GM19395 (cell line): ENCODE data around the gene SHC3.

Experiments
- ATAC-seq: cut with Tn5 transposase; IDR thresholded peaks from one replicate; pipeline ENCODE4 v1.9.1; 2021; ENCODE audit warnings: mild to moderate bottlenecking, moderate library complexity; ENCODE audit not compliant: unreplicated experiment

SHC3 gene

DNA sequence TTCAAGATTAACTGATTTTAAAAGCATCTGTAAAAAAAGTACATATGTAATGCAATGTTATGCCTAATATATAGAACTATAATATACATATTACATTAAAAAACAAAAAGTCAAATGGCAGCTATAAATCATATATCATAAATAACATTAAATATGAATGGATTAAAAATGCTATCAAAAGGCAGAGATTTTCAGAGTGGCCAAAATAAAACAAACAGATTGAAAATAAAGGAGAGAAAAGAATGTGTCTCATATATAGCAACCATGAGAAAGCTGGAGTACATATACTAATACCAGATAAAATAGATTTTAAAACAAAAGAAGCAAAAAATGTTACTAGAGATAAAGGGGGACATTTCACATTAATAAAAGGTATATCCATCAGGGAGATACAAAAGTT, 148.8 kb downstream of the SHC3 start:
- no peak for ATAC-seq

DNA sequence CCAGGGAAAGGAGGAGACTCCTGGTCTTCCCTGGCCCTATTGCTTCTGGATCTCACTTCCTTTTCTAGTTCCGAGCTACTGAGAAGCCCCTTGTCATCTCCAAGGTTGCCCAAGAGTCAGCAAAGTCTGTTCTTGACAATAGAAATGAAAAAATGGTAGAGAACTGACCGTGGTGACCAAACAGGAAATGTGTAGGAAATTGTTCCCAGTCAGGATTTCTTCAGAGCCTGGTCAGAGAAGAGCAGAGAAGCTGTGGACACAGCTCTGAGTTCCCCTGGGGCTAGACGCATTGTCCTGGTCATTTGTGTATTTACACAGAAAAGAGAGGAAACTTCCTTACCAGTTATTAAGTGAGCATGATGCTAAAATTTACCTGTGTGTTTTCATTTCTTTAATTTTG, 151.7 kb downstream of the SHC3 start:
- no peak for ATAC-seq

DNA sequence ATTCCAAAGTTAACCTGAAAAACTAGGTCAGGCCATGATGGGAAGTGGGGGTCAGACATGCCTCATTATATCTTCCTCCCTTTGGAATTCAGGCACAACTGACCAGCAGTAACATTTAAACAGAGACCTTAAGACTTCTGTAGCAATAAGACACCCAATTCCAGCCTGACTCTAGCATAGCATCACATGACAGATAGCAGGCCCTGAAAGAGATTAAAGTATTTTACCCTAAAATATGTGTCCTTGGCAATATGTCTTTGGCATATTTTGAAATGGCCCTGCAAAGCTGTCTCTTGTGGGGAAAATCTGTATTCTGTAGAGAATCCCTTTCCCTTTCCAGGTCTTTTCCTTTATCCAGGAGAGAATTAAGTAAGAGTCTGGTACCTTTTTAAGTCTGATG, 153.1 kb downstream of the SHC3 start:
- no peak for ATAC-seq

DNA sequence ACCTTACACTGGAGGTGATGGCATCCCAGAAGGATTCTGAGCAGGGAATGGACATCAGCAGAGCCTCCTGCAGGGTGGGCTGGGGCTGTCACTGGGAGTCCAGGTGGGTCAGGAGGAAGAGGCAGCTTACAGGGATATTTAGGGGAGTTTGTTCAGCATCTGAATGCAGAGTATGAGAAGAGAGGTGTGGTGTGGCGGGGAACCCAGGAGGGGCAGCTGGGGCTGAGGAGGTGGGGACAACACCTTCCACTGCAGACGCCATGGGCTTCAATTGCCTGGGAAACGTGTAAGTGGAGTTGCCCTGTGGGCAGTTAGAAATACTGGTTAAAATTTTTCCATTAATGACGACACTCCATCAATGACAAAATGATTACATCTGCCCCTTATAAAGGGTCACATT, 153.9 kb downstream of the SHC3 start:
- ATAC-seq: no peak

DNA sequence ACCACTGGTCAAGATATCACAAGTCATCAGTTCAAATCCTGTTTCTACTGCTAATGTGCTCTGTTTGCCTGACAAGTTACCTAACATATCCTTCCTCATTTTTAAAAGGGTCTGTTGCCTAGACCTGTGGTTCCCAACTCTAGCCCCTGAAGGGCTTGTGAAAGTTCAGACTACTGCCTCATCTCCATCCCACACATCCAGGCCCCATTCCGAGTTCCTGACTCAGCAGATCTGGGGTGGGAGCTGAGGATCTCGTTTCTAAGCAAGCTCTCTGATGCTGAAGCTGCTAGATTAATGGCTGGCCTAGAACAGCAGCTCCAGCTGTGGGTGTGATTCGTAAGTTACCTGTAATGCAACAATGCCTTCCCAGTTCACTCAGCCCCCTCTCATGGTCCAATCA, 154.9 kb downstream of the SHC3 start:
- no peak for ATAC-seq

DNA sequence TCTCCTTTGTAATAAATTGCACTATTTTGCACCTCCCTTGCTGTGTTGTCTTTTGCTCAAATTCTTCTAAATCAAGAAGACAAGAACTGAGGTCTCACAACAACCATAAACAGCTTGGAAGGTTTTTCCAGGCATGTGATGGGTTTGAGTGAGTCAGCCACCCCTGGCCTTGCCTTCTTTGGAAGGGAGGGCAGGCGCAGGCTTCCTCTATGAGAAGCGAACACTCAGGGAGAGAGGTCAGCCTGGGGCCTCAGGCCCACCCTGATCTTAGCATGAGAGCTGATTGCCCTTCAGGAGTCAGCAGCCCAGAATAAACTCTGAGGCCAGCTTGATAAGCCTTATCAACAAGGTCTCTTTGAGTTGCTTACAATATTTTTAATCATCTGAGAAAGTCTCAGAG, 155.7 kb downstream of the SHC3 start:
- ATAC-seq: no peak

DNA sequence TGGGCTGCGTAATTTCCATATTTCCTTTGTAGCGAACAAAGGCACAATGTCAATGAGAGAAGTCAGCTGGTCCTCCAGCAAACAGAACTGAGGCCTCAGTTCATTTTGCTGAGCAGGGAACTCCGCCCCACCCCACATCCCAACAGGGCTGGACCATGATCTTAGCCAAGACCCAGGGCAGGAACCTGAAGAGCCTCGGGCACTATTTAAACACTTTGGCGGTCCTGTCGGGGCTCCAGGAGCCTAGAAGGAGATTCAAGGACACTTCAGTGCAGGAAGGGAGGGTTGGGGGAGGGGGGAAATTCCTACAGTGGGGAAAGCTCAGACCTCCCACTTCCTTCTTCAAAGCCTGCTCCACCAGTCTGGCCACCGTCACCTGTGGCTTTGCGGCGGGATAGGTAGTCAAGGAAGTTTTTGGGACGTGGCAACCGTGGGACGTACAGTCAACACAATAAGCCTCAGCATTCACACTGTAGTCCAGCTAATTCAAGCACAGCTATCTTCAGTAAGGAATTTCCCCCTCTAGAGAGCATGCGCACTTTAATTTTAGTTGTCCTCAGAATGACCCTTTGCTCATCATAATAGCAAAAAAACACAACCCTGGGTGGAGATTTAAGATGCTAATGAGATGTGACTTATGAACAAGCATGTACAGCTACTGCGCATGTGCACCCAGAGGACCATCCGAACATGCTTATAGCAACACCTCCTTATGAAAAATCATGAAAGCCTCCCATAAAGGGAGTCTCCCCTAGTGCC, 156.4 kb downstream of the SHC3 start:
- ATAC-seq: no peak

DNA sequence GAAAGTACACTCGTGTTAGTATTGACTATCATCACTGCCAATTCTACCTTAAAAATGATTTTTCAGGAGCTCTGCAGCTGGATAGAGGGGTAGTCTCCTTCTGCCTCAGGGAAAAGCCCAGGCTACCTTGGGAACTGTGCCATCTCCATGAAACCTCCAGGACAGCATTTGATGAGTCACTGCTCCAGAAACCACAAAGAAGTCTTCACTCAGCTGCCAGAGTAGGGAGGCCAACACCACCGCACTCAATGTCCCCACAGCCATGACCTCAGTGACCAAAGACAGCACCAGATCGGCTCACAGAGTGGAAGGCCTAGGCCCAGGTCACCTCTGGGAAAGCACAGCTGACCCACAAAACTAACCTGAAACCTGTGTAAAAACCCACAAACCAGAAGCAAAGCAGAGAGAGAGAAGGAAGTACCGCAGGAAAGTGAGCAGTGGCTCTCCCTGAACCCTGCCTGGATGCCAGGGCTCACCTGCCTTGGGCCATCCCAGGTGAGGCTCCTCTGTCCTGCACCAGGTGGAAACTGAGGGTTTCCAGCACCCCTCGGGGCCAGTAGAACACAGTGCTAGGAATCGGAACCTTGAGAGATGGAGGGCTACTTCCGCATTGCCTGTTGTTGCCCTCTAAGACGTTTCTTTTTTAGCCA, 157.3 kb downstream of the SHC3 start:
- ATAC-seq: no peak

DNA sequence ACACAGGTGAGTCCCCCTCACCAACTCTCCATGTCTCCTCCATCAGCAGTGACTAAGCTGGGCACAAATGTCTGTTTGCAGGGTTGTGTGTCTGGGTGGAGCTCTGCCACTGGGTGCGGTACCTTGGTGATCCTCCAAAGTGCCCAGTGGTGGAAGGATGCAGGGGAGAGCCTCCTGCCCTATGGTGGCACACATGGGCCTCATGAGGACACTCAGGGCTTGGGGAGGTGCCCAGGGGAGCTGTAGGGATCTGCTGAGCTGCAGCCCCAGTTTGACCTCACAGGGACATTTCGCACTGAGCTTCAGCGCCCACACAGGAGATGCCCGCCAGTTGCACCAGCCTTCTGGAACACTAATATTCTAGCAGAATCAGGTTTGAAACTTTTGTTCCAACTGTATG, 157.9 kb downstream of the SHC3 start:
- no peak for ATAC-seq

DNA sequence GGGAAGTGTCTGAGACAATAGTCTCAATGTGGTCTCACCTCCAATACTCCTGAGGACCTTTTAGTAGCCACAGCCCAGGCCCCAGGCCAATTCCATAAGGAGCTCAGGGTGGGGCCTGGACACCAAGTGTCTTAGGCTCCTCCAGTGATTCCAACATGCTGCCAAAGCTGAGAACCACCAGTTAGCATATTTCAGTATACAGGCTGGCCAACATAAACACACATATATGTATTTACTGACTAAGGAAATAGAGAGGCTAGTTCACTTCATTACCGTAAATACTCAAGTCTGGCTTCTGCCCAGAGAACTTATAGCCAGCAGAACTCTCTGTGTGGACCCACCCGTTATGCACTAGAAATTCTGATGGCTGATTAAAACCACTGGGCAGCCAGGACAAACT, 163.3 kb downstream of the SHC3 start:
- ATAC-seq: no peak

DNA sequence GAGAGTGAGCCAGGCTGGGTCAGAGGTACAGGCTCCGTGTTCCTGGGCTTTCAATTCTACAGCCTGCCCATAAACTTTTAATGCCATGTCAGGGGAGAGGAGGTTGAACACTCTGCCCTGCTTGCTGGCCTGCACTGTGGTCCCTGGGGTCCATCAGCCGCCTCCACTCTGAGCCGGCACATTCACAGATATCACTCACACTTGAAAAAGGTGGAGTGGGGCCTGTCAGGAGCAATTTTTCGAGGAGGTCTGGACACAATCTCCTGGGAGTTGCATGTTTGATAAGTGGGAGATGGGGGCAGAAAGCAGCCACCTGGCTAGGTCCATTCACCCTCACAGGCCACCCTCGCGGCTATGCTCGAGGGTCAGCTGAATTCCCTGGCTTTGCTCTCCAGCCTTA, 164.5 kb downstream of the SHC3 start:
- ATAC-seq: no peak

DNA sequence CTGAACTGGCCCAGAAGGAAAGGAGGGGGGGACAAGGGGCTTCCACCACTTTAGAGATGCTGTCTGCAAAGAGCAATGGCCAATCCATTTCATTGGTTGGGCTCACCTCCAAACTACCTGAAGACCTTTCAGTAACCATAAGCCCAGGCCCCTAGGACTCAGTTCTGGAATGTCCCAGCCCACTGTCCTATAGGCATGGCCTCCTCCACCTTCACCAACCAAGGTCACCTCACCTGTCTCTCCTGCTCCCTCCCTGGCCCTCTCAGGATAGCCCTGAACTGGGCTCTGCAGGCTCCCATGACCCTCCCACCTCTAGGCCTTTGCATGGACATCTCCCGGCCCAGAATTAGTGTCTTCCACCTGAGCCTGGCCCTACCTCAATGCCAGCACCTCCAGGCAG, 165.0 kb downstream of the SHC3 start:
- no peak for ATAC-seq

DNA sequence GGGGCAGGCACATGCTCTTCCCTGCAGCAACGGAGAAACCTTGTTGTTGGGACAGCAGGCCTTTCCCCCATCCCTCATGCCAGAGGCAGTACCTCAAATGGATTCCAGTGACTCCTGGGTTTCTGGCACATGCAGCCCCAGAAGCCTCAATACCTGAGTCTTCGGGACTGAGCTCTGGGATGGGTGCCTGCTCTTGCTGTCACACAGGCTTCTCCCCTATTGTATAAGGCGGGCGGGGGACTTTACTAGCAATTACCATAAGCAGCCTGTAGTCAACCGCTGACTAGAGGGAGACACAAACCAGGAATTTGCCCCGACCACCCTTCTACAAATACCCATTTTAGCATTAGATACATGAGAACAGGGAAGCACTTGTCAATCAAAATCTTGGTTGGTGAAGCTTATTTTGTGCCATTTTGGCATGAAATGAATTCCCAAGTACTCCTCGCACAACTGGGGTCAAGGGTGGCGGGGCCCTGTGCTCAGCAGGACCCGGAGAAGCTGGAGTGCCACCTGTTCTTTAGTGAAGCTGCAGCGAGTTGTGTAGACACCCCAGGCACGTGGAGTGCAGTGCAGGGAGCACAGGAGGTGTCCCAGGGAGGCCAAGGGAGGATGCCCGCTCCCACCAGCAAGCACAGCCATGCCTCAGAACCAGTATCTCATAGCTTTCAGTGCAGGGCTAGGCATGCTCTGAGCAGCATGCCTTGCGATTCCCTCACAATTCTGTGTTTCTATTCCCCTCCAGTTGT, 166.2 kb downstream of the SHC3 start:
- no peak for ATAC-seq

DNA sequence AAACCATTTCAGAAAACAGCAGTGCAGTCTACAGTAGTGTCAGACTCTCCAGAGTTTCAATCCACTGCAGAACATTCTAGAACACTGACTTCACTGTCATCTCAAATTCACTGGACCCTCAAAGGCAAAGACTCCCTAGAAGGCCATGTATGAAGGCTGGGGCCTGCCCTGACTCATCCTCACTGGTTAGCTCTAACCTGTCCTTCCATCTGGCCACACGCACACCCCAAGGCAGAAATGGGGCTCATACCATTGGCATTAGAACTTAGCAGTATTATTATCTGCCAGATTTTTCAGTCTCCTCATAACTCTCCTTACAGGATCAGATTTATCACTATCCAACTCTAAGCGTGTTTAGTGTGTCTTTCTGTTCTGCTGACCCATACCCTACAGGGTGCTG, 166.9 kb downstream of the SHC3 start:
- no peak for ATAC-seq

DNA sequence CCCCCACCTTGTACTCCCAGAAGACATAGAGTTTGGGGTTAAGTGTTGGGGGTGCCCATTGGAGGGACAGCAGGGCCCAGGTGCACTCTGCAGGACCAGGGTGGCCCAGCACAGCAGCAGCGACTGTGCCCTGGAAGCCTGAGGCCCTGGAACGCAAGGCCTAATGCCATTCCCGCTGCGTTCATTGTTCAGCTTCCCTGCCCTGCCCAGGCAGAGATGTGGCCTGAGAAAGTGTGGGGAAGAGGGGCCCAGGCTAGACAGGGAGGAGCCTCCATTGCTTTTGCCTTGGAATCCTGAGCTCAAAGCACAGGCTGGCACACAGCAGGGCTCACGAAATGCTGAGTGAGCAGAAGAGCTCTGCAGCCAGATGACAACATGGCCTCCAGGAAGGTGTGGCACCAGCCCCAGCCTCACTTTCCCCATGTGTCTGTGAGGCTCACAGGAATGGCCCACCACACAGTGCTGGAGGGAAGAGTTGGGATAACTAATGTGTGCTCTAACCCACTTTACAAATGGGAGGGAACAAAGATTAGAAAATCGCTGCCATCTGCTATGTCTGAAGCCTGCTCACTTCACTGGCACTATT, 168.0 kb downstream of the SHC3 start:
- no peak for ATAC-seq

DNA sequence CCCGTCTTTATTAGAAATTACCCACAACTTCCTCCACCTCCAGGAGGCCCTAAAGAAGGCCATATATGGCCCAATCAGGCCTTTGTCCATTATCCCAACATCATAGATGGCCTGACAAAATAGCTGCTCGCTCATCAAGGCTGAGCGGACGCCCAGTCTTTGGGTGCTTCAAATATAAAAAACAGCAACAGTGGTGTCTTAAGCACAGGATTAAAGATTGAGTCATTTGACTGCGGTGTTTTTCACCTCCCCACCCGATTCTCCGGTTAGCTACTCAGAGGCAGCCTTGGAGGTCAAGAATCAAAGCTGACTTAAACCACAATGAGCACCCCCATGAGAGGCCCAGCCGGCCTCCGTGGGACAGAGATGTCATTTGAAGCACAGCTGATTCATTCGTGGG, 168.6 kb downstream of the SHC3 start:
- no peak for ATAC-seq

DNA sequence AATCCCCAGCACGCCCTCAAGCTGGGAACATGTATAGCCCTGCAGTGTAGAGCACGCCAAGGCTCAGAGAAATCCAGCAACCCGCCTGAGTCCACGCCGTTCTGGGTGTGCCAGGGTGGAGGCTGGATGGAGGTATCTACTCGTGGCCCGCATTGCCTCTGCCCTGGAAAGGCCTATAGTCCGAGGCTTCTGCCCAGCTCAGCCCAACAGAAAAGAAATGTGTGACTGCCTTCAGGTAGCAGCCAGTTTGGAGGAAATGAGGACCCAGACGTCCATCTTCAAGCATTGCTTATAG, 169.1 kb downstream of the SHC3 start:
- no peak for ATAC-seq

DNA sequence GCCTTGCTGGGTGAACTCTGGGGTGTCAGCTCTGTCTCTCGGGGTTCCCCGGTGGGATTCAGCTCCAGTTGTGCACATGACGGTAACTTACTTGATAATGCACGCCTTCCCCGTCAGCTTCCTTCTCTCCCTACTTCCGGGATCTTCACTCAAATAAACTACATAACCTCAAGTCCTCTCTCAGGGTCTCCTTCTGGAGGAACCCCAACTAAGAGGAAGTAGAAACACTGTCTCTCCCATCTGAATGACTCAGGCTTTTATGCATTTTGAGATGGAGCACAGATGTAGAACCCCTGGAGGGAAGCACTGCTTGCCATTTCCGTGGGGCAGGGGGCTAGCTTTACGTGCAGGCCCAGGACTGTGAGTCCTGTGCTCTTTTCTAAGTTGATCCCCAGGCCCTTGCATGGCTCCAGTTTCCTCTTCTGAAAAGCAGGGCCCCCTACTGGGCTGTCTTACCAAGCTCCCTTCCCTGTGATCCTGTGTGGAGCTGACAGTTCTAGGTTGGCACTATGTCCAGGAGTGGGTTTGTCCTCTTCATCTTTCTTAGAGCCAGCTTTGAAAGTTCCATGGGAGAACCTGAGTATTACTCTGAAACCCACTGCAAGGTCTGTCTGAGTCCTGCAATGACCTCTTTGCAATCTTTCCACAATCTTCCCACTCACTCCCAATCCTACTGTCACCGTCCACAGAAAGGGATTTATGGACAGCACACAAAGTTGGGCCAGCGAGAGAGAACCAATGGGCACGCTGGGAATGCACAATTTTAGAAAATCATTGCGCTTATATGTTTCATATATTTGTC, 169.7 kb downstream of the SHC3 start:
- no peak for ATAC-seq

DNA sequence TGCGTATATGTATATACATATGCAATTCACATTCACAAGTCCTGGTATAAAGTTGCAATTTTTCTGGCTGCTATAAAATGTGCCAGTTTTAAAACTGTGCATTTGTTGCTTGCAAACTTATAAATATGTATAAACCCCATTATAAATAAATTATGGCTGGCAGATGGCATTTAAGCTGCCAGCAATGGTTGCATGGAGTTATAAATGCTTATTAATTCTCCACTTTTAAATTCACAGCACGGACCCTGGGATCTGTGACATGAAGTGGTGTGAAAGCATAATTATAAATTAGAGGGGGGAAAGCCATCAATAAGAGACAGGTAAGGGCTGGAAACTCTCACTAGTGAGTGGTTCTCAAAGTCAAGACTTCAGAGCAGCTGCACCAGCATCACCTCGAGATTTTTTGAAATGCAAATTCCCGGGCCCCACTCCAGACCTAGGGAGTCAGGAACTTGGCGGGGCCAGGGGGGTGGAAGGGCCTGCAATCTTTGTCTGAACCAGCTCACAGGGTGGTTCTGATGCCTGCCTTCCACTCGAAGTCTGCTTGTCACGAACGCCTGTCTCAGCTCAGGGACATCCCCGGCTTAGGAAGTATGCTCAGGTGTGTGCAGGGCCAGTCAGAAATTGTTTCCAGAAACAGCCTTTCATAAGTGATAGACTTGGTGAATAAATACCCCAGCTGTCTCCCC, 170.4 kb downstream of the SHC3 start:
- ATAC-seq: no peak
